Activated T-cell treated with anti-CD3 and anti-CD28 coated beads for 24 hours (primary cell): ENCODE results near the gene RRBP1.

ENCODE experiments used
- DNase-seq: peaks from one replicate; pipeline ENCODE4 v3.0.0-alpha.2; 2020; ENCODE audit warnings: low read depth

RRBP1 gene

DNA sequence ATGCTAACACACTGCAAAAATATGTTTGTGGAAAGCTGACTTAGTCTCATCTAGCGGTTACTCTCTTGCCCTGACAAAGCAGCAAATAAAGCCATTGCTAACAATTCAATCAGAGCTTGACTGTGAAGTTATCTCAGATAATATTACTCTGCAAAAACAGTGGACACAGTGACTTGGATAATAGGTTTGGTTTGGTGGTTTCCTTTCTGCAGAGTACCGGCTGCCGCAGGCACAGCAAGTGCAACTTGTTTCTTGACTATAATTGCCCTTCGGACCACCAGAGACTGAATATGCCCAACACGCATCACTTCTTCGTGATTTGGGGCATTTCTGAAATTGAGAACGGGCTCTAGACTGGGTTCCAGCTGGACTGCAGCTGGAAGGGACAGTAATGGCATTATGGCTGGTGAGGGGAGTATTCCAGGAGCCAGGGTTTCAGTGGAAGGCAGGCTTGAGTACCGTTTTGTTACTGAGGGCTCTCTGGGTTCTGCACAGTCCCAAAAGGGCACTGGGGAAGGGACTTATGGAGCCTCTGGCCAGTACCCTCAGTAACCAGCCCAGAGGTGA lies 72.1 kb downstream of the RRBP1 start:
- DNase-seq = no peak

DNA sequence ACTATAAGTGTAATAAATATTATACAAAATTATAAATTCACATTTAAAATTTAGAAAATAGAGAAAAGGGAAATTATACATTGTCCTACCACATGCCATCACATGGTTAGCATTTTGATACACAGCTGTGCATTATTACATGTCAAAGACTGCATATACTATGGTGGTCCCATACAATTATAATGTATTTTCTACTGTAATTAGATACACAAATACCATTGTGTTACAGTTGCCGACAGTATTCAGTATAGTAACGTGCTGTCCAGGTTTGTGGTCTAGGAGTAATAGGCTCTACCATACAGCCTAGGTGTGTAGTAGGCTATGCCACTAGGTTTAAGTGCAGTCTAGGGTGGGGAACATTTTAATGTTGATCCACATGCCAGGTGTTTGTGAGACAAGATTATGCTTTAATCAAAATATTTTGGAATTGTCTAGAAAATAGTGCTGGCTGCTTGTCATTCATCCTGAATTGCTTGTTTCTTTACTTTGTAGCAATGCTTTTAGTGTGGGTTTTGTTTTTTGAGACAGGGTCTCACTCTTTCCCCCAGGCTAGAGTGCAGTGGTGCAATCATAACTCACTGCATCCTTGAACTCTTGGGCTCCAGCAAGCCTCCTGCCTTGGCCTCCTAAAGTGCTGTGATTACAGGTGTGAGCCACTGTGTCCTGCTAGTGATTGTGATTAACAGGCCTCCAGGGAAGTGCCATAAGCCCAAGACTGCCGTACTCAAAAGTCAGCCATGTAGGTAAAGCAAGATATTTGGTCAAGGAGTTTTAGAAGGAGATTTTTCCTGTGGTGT lies 73.1 kb downstream of the RRBP1 start:
- no peak for DNase-seq

DNA sequence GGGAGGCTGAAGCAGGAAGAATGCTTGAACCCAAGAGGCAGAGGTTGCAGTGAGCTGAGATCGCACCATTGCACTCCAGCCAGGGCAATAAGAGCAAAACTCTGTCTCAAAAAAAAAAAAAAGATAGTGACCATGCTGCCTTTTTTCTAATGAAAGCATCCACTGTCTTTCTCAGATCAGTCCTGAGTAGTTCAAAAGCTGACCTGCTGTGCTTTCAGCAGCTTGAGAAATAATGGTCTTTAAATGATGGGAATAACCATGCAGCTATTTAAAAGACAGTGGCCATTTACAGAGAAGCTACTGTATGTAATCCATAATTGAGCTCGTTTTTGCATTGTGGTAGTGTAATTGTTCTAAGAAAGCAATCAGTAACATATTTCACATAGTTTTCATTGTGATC lies 76.0 kb downstream of the RRBP1 start:
- DNase-seq = no peak

DNA sequence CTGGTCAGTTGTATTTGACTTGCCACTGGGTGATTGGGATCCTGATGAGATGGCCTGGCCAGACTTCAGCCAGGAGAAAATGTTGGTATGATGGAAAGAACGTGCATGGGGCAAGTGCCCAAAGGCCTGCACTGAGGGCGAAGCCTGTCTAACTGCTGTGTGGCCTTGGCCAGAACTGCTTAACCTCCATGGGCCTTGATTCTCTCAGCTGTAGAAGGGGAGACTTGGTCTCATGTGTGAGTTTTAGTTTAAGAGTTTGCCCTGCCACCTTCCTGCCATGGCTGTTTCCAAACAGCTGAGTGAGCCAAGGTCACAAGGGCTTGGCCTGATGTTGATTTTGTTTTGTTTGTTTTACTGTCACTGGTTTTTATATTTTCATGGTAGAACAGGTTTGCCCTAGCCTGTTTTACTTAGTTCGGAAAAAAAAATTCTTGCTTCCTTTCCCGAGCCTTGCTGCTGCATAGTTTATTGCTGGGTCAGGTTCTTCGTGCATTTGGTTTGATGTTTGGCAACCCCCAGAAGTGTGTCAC lies 76.8 kb downstream of the RRBP1 start:
- DNase-seq = no peak

DNA sequence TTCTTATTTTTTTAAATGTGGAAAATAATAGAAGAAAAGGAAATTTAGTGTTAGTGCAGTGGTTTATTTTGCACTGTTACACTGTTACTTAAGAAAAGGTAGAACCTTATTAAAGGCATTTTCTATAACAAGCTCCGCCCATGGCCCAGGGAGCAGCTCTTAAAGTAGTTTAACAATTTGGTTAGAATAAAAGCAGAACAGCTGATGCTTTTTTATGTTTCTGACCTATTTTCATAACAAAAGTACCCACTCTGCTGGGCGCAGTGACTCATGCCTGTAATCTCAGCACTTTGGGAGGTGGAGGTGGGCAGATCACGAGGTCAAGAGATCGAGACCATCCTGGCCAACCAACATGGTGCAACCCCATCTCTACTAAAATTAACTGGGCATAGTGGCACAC lies 79.5 kb downstream of the RRBP1 start:
- DNase-seq = no peak

DNA sequence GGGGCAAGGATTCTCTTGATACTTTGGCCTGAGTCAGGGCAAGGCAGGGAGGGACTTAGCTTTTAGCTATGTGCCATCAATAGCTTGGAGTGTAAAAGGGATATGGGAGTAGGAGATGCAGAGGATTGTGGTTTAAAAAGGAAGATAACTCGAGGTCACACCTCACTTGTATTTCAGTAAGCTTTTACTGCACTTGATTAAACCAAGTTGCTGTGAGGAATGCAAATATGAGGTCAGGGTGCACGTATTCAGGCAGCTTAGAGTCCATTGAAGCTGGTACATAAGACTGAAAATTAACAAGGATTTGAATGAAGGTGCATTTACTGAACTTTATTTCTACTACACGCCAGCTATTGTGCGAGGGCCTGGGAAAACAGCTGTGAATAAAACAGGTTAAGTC lies 80.1 kb downstream of the RRBP1 start:
- no peak for DNase-seq

DNA sequence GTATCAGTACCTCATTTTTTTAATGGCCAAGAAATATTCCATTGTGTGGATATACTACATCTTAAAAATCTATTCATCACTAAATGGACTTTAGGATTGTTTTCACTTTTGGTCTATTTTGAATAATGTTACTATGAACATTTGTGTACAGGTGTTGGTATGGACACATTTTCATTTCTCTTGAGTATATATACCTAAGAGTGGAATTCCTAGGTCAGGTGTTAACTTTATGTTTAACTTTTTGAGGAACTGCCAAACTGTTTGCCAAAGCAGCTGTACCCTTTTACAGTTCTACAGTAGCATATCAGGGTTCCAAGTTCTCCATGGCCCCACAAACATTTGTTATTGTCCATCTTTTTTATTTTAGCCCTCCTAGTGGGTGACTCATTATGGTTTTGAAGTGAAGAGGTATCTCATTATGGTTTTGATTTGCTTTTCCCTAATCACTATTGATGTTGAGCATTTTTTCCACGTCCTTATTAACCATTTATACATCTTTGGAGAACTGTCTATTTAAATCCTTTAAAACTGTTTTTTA lies 84.0 kb downstream of the RRBP1 start:
- no peak for DNase-seq

DNA sequence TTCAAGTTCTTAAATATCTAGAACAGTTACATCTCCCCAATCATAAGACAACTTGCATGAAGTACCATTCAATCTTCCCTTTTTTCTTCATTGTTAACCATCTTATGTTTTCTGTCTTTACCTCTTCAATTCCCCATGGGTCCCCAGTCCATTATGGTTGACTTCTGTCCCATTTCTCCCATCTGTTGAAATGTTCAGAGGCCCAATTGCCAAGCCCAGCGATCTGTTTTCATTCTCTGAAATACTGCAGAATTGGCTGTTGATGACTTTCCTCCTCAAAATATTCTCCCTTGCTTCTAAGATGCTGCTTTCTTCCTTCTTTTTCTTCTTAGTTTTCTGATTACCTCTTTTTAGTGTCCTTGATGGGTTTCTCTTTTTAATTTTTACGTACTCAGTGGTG lies 86.2 kb downstream of the RRBP1 start:
- no peak for DNase-seq

DNA sequence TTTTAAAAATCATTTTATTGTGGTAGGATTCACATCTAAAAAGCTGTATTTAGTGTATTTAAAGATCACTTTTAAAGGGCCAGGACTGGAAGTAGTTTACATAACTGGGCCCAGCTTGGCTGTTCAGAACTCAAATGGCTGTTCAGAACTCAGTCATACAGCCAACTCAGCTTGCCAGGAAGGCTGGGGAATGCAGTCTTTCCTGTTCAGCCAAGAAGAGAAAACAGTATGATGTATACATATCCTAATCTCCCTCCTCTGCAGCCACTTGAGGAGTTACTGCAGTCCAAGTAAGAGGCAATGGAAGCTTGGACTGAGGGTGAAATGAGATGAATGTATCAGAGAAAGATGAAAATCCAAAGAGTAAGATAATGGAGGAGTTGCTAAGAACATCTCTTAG lies 87.6 kb downstream of the RRBP1 start:
- DNase-seq = no peak

DNA sequence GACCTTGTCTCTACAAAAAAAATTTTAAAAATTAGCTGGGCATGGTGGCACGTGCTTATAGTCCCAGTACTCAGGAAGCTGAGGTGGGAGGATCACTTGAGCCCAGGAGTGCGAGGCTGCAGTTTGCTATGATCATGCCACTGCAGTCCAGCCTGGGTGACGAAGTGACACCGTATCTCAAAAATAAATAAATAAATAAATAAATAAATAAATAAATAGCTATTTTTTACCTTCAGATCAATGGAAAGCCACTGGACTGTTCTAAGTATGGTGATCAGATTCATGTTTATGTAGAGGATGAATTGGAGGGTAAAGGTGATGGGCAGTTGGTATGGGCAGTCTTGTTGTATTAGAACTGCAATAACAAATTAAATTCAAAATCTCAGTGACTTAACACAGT lies 88.1 kb downstream of the RRBP1 start:
- no peak for DNase-seq

DNA sequence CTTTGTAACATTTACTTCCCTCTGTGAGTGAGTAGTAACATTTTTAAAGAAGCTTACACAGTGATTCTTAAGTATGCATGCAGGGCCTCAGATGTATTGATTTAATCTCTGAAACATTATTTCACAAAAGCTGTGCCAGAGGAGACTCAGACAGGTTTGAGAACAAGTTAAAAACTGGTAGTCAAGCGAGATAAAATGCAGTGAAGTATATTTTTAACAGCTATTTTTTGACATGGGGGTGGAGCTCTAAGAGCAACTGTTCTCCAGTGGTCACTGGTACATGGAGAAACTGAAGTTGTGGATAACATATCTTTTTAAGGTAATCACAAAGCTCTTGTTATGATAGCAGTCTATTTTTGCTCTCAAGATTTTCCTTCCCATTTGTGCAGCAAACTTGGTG lies 91.8 kb downstream of the RRBP1 start:
- DNase-seq = no peak

DNA sequence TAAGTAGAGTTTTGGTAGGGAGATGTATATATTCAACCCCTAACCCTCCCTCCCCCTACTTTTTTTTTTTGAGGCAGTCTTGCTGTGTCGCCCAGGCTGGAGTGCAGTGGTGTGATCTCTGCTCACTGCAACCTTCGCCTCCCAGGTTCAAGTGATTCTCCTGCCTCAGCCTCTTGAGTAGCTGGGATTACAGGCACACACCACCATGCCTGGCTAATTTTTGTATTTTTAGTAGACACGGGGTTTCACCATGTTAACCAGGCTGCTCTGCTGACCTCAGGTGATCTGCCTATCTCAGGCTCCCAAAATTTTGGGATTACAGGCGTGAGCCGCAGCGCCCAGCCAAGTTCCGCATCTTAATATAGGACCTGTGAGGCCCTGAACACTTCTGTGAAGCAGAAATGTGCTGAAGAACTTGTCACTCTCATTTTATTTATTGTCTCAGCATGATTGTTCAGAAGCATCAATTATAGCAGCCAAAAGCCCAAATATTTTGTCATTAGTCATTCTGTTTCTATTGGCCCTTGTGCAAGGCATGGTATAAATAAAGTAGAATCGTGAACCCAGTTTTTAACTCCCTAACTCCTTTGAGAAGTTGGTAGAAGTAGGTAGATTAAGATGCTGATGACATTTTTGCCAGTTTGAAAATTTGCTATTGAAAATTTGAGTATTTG lies 92.7 kb downstream of the RRBP1 start:
- DNase-seq = no peak

DNA sequence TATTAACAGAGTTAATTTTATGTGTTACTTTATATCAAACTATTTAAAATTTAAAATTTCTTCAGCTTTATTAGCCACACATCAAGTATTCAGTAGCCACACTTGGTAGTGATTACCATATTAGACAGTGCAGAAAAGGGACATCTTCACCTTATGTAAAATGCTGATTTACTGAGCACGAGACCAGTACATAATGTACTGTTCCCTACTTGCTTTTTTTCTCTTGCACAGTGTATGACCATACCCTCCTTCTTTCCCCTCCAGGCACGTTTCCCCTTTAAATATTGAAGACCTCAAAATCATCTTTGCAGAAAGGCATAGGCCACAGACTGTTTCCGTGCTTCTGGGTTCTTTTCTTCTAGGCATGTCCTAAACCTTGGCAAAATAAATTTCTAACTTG lies 94.2 kb downstream of the RRBP1 start:
- no peak for DNase-seq

DNA sequence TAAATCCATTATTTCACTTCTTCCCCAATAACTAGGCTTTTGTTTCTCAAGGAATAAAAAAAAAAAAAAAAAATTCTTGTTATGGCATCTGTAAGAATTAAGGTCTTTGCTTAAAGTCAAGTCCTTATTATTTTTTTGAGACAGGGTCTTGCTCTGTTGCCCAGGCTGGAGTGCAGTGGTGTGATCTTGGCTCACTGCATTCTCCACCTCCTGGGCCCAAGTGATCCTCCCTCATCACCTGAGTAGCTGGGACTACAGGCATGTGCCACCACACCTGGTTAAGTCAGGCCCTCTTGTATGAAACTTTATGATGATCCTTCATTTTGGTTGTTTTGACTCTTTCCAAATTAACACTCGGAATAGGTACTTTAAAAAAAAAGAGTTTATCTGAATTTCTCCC lies 94.9 kb downstream of the RRBP1 start:
- no peak for DNase-seq

DNA sequence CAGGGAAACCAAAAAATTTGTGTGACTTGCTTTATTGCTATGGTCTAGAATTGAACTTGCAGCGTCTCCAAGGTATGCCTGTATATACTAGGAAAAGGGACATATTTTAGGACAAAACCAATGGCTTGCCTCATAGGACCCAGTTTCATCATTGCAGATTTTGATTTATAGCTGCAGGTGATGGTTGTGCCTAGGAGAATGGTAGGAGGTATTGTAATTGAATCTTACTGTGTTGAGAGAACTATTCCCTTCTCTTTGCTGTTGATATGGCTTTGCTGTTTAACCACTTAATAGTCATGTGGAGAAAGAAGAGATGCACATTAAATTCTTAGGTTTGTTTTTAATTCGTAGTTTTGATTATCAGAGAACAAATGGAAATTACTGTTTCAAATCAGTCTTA lies 95.8 kb downstream of the RRBP1 start:
- no peak for DNase-seq

DNA sequence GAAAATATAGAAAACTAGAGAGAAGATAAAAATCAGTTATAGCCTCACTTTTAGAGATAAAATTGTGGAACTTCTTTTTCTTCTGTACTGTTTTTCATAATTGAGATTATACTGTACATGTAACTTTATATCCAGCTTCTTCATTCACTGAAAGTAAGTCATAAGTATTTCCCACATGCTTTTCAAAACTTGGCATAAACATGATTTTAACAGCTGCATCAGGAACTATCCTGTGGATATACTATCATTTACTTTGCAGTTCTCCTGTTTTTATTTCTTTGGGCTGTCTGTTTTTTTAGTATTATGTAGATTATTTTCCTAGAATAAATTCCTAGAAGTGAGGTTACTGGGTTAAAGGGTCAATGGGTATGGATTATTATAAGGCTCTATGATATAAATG lies 97.4 kb downstream of the RRBP1 start:
- DNase-seq = no peak

DNA sequence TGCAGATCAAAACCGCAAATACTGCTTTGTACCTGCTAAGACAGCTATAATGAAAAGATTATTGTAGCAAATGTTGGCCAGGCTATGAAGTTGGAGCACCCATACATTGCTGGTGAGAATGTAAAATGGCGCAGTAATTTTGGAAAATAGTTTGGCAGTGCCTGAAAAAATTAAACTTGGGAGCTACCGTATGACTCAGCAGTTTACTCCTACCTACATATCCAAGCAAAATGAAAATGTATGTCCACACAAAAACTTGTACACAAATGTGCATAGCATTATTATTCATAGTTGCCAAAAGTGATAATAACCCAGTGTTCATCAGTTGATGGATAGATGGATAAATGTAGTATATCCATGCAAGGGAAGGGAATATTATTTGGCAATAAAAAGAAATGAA lies 98.9 kb downstream of the RRBP1 start:
- no peak for DNase-seq

DNA sequence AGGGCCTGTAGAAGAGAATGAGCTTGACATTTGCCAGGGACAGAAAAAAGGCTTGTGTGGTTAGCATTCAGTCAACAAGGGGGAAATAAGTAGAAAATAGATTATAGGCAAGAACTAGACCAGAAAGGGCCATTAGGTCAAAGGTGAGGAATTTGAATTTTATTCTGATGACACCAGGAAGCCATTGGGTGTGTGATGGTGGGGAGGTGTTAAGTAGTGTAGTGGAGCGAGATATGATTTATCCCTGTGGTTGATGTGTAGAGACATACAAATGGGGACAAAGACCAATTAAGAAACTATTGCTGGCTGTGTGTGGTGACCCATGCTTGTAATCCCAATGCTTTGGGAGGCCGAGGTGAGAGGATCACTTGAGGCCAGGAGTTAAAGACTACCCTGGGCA lies 101.1 kb downstream of the RRBP1 start:
- DNase-seq = no peak

DNA sequence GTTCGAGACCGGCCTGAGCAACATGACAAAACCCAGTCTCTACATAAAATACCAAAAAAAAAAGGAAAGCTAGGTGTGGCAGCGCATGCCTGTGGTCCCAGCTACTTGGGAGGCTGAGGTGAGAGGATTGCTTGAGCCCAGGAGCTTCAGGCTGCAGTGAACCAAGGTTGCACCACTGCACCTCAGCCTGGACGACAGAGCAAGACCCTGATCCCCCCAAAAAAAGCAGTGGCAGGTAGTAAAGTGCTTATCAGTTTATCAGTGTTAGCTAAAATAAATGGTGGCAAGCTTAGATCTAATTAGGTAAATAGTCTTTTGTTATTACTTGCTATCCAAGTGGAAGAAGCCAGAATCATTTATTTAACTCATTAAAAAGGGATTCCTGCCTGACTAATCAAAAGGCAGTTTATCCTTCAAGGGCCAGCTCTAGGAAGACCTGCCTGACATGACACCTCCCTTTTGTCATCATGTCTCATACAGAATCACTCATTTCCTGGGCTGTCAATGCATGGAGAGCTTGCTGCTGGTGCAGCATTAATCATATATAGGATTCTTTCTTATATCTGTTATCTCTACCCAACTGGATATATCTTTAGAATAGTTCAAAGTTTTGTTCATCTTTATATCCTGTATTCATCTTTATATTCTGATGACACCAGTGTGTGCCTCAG lies 102.5 kb downstream of the RRBP1 start:
- DNase-seq = no peak

DNA sequence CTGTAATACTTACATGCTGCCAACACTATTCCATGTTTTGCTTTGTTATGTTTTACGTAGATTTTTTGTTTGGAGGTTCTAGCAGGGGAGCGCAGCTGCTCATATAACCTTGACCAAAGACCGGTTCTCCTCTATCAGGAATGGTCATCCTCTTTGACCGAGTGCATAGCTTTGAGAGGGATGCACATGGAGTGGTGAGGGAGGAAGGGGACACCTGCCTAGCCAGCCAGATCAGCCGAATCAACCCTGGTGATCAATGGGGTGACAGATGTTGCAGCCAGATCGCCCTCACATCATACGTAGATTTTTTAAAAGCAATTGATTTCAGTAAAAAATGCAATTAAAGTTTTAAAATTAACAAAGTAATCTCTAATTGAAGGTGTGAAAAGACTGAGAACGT lies 105.8 kb downstream of the RRBP1 start:
- no peak for DNase-seq

DNA sequence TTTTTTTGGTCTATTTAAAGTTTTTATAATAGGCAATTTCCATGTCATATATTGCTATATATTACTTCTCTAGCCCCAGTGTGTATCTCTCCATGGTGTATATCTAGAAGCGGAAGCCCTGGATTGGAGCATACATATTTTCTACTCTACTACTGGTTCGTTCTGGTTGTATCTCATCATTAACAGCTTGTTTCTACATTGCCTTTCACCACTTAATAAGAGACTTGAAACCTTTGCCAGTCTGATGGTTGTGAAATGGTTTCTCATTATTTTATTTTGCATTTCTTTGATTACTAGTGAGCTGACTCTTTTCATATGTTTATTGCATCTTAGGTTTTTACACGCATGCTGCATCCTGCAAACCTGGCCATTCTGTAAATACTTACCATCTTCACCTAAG lies 108.6 kb downstream of the RRBP1 start:
- DNase-seq = no peak

DNA sequence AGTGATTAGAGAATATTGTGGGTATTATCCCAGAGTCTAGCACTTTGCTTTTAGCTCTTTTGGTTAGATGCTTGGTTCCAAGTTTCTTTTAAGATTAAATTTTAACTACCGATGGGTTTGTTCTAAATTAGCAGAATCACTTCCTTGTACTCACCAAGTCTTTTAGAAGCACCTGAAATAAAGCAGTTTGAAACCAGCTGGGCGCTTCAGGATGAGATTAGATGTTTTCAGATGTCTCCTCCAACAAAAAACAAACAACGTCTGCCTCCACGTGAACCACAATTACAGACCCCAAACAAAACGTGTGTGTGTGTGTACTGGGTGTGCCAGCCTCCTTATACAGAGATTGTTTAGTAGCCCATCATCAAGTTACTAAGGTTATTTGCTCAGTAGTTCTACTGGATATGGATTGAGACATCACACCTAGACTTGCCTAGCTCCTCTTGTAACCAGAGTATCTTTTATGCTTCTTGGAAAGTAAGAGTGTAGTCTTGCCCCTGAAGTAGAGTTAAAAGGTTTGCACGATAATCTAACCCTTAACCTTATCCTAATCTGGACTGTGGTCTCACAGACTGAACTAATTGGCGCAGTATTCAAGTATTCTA lies 109.9 kb downstream of the RRBP1 start:
- no peak for DNase-seq
